ENCODE data around the gene NUMB.

GRCh38 chr14:73287071-73287470 is 171.3 kb downstream of the NUMB start:
- no peak for TF ChIP-seq CTCF (IDR thresholded peaks at IDR 0.05)
- TF ChIP-seq POLR2A (IDR thresholded peaks at IDR 0.05), result no peak
